MM.1S (cell line): ENCODE results near the gene WDR37.

Experiments used
- DNase-seq: peaks from one replicate; pipeline ENCODE4 v3.0.0-alpha.2; 2015
- H2AFZ ChIP-seq: fragments of 300-600 bp; sonication (generic); 2 replicates; pipeline ENCODE4 v1.6.0; 2016; ENCODE audit warnings: antibody characterized with exemption, low read length
- H3F3A ChIP-seq: fragments of 300-600 bp; sonication (generic); 2 replicates; pipeline ENCODE4 v1.6.1; 2016; ENCODE audit warnings: mild to moderate bottlenecking, antibody characterized with exemption, low read length, moderate library complexity, mixed read lengths; ENCODE audit not compliant: insufficient read depth
- H3K27ac ChIP-seq: fragments of 300-600 bp; sonication (generic); 2 replicates; pipeline ENCODE4 v1.5.1; 2016; ENCODE audit warnings: mild to moderate bottlenecking, low read length
- H3K27me3 ChIP-seq: fragments of 300-600 bp; sonication (generic); replicated peaks from 2 replicates; pipeline ENCODE4 v1.6.0; 2016; ENCODE audit warnings: low read length; ENCODE audit not compliant: insufficient read depth
- H3K36me3 ChIP-seq: fragments of 300-600 bp; sonication (generic); replicated peaks from 2 replicates; pipeline ENCODE4 v1.6.1; 2016; ENCODE audit warnings: mild to moderate bottlenecking, low read length, mixed read lengths; ENCODE audit not compliant: insufficient read depth
- H3K4me1 ChIP-seq: fragments of 300-600 bp; sonication (generic); 2 replicates; pipeline ENCODE4 v1.6.1; 2016; ENCODE audit warnings: low read length, mixed read lengths
- H3K4me2 ChIP-seq: fragments of 300-600 bp; sonication (generic); 2 replicates; pipeline ENCODE4 v1.6.0; 2016; ENCODE audit warnings: low read depth, low read length
- H3K4me3 ChIP-seq: fragments of 300-600 bp; sonication (generic); 2 replicates; pipeline ENCODE4 v1.5.1; 2016; ENCODE audit warnings: low read length, mixed read lengths
- H3K79me2 ChIP-seq: fragments of 300-600 bp; sonication (generic); 2 replicates; pipeline ENCODE4 v1.6.1; 2016; ENCODE audit warnings: mixed run types, low read length, mixed read lengths
- H3K9ac ChIP-seq: fragments of 300-600 bp; sonication (generic); 2 replicates; pipeline ENCODE4 v1.6.1; 2016; ENCODE audit warnings: low read length, mixed read lengths
- H3K9me2 ChIP-seq: fragments of 300-600 bp; sonication (generic); replicated peaks from 2 replicates; pipeline ENCODE4 v1.6.1; 2016; ENCODE audit warnings: mild to moderate bottlenecking, low read length, mixed read lengths; ENCODE audit not compliant: insufficient read depth
- H3K9me3 ChIP-seq: fragments of 300-600 bp; sonication (generic); replicated peaks from 2 replicates; pipeline ENCODE4 v1.6.1; 2016; ENCODE audit warnings: mild to moderate bottlenecking, low read length, mixed read lengths; ENCODE audit not compliant: insufficient read depth
- H4K20me1 ChIP-seq: fragments of 300-600 bp; sonication (generic); 2 replicates; pipeline ENCODE4 v1.6.1; 2016; ENCODE audit warnings: mild to moderate bottlenecking, low read length, moderate library complexity, mixed read lengths; ENCODE audit not compliant: insufficient read depth
- EZH2 ChIP-seq: fragments of 300-600 bp; sonication (generic); optimal IDR thresholded peaks from 2 replicates; pipeline ENCODE3; 2017; ENCODE audit warnings: low read depth, mild to moderate bottlenecking, antibody characterized with exemption, low read length, mixed read lengths
- EZH2phosphoT487 ChIP-seq: fragments of 300-600 bp; sonication (generic); IDR thresholded peaks from 2 replicates; pipeline ENCODE4 v1.6.1; 2018; ENCODE audit warnings: antibody characterized with exemption, low read length
- TF ChIP-seq, protein P1 (sequence below): fragments of 300-600 bp; sonication (generic); IDR thresholded peaks from 2 replicates; pipeline ENCODE4 v1.5.1; 2016; ENCODE audit warnings: antibody characterized with exemption, low read length, mixed read lengths

Gene WDR37

DNA sequence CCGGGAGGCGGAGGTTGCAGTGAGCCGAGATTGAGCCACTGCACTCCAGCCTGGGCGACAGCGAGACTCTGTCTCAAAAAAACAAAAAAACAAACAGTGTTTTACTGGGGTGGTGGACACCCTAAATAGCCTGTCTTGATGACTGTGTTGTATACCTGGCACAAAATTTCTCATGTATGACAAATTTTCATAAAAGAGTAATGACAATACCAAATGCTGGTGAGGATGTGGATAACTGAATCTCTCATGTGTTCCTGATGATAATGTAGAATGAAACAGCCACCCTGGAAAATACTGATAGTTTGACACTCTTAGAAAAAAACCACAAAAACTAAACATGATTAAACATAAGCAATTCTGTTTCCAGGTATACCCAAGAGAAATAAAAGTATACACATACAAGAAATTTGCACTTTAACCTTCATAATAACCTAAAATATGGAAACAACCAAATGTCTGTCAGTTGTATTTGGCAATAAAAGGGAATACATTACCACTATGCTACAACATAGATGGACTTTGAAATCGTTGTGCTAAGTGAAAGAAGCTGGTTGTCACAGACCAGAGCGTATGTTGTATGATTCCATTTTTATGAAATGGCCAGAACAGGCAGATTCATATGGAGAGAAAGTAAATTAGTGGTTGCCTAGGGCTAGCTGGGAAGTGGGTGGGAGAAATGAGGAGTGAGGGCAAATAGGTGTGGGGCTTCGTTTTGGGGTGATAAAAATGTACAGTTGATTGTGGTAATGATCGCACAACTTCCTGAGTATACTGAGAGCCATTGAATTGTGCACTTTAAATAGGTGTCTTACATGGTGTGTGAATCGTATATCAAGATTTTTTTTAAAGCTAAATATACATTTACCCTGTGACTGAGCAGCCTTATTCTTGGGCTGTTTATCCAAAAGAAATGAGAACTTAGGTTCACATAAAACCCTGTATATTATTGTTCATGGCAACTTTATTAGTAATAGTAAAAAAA lies 12.5 kb downstream of the WDR37 start:
- TF ChIP-seq EZH2phosphoT487: no peak
- TF ChIP-seq, protein P1, sequence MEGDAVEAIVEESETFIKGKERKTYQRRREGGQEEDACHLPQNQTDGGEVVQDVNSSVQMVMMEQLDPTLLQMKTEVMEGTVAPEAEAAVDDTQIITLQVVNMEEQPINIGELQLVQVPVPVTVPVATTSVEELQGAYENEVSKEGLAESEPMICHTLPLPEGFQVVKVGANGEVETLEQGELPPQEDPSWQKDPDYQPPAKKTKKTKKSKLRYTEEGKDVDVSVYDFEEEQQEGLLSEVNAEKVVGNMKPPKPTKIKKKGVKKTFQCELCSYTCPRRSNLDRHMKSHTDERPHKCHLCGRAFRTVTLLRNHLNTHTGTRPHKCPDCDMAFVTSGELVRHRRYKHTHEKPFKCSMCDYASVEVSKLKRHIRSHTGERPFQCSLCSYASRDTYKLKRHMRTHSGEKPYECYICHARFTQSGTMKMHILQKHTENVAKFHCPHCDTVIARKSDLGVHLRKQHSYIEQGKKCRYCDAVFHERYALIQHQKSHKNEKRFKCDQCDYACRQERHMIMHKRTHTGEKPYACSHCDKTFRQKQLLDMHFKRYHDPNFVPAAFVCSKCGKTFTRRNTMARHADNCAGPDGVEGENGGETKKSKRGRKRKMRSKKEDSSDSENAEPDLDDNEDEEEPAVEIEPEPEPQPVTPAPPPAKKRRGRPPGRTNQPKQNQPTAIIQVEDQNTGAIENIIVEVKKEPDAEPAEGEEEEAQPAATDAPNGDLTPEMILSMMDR: no peak
- no peak for TF ChIP-seq EZH2
- H3K36me3 ChIP-seq: no peaks in the 10 kb centered on the region
- no peaks in the 10 kb centered on the region for H3F3A ChIP-seq
- H3K4me3 ChIP-seq: no peak overlapping the region
- DNase-seq: no peak
- no peaks in the 10 kb centered on the region for H3K27me3 ChIP-seq
- no peak overlapping the region for H3K4me2 ChIP-seq
- no peak overlapping the region for H2AFZ ChIP-seq
- H3K9ac ChIP-seq: no peak overlapping the region
- no peak overlapping the region for H3K27ac ChIP-seq
- H3K9me2 ChIP-seq: no peaks in the 10 kb centered on the region
- H4K20me1 ChIP-seq: no peaks in the 10 kb centered on the region
- H3K79me2 ChIP-seq: peaks cover 10% of the 10 kb centered on the region; the same call in 1 of the 2 replicates
- H3K4me1 ChIP-seq: no peaks in the 10 kb centered on the region
- H3K9me3 ChIP-seq: no peaks in the 10 kb centered on the region

DNA sequence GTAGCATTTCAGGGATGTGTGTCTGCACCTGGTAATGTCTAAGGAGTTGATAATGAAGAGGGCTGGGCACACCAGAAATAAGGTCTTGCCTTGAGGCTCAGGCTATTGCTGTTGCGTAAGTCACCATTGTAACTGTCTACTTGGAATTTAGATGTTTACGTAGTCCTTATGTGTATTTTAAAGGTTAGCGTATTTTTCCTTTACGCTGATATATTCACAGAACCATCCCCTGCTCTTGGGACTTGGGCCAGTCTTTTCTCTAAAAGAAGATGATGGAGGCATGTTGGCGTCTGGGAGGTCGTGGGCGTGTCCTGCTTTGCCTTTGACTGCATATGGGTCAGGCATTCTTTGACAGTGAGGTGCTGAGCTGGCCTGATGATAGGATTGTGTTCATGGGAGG lies 14.7 kb downstream of the WDR37 start:
- no peak overlapping the region for H3K4me3 ChIP-seq
- H2AFZ ChIP-seq: no peak overlapping the region
- no peaks in the 10 kb centered on the region for H3K27me3 ChIP-seq
- H3K79me2 ChIP-seq: peaks cover 19% of the 10 kb centered on the region; the same call in 1 of the 2 replicates
- no peaks in the 10 kb centered on the region for H3K9me2 ChIP-seq
- TF ChIP-seq EZH2 (no peak), EZH2phosphoT487 (no peak)
- TF ChIP-seq, protein P1: no peak
- no peak for DNase-seq
- no peaks in the 10 kb centered on the region for H3K36me3 ChIP-seq
- no peaks in the 10 kb centered on the region for H4K20me1 ChIP-seq
- H3K9ac ChIP-seq: no peak overlapping the region
- H3F3A ChIP-seq: no peaks in the 10 kb centered on the region
- H3K9me3 ChIP-seq: no peaks in the 10 kb centered on the region
- no peaks in the 10 kb centered on the region for H3K4me1 ChIP-seq
- H3K27ac ChIP-seq: no peak overlapping the region
- H3K4me2 ChIP-seq: no peak overlapping the region

DNA sequence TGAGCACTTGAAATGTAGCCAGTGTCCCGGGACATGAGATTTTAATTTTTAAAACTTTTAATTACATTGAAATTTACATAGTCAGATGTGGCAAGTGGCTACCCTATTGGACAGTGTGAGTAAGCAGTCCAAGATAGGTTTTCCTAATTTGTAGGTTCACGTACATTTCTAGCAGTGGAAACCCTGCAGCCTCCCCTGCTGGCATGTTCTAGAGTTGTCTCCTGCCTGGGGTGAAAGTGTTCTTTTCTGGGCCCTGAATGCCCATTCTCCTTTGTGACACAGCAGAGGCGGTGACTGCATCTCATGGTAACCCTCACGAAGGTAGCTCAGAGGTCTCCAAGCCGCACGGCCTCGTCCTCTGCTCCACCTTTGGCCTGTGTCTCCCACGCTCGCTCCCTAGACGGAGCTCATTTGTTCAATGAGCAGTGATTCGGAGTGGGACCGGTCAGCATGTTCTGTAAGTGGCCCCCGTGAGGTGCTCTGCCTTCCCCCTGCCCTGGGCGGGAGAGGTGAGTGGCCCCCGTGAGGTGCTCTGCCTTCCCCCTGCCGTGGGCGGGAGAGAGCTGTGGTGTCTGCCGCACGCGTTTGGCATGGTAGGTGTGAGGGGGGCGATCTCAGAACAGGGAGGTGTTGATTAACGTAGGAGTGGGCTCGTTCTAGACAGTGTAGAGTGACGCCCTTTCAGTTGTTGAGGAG lies 18.0 kb downstream of the WDR37 start:
- H3K4me2 ChIP-seq: no peak overlapping the region
- TF ChIP-seq EZH2 (no peak), EZH2phosphoT487 (no peak)
- TF ChIP-seq, protein P1: no peak
- H3K27ac ChIP-seq: no peak overlapping the region
- no peak overlapping the region for H2AFZ ChIP-seq
- no peak overlapping the region for H3K4me3 ChIP-seq
- H3K27me3 ChIP-seq: no peaks in the 10 kb centered on the region
- H3K9me3 ChIP-seq: no peaks in the 10 kb centered on the region
- no peaks in the 10 kb centered on the region for H3F3A ChIP-seq
- H3K36me3 ChIP-seq: 0 out of 2 replicates have a peak, but pooled peaks cover 5% of the 10 kb centered on the region
- no peak for DNase-seq
- no peaks in the 10 kb centered on the region for H3K9me2 ChIP-seq
- no peaks in the 10 kb centered on the region for H4K20me1 ChIP-seq
- H3K9ac ChIP-seq: no peak overlapping the region
- H3K79me2 ChIP-seq: peaks cover 19% of the 10 kb centered on the region; the same call in 1 of the 2 replicates
- H3K4me1 ChIP-seq: no peaks in the 10 kb centered on the region
